Measurements from ENCODE around the gene MS4A3.

GRCh38 chr11:60056349-60056969 is at the start of gene MS4A3:
- TF ChIP-seq, protein P1, sequence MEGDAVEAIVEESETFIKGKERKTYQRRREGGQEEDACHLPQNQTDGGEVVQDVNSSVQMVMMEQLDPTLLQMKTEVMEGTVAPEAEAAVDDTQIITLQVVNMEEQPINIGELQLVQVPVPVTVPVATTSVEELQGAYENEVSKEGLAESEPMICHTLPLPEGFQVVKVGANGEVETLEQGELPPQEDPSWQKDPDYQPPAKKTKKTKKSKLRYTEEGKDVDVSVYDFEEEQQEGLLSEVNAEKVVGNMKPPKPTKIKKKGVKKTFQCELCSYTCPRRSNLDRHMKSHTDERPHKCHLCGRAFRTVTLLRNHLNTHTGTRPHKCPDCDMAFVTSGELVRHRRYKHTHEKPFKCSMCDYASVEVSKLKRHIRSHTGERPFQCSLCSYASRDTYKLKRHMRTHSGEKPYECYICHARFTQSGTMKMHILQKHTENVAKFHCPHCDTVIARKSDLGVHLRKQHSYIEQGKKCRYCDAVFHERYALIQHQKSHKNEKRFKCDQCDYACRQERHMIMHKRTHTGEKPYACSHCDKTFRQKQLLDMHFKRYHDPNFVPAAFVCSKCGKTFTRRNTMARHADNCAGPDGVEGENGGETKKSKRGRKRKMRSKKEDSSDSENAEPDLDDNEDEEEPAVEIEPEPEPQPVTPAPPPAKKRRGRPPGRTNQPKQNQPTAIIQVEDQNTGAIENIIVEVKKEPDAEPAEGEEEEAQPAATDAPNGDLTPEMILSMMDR (IDR thresholded peaks at IDR 0.05 in 8 of 11, conservative IDR thresholded peaks at IDR 0.05 in 3 of 11) = no peak
- no peak for TF ChIP-seq POLR2AphosphoS5 (IDR thresholded peaks at IDR 0.05)
- TF ChIP-seq POLR2A (IDR thresholded peaks at IDR 0.05) = no peak
